HepG2 (cell line): ENCODE results near the gene CHMP4B. TPM values are rescaled to one million over a fixed set of nuclear protein-coding genes. Genes with fewer than 3 reads are reported as not detected.

Experiments used
- BRD4 ChIP-seq: sonication (generic); formaldehyde crosslinking; IDR thresholded peaks from 2 replicates; pipeline ENCODE4 v1.4.0; 2020; ENCODE audit warnings: missing genetic modification reagents
- EED ChIP-seq: sonication (generic); formaldehyde crosslinking; IDR thresholded peaks from 2 replicates; pipeline ENCODE4 v1.5.0; 2020; ENCODE audit warnings: mild to moderate bottlenecking, missing genetic modification reagents
- FLYWCH1 ChIP-seq: sonication (generic); formaldehyde crosslinking; IDR thresholded peaks from 2 replicates; pipeline ENCODE4 v1.8.1; 2023; ENCODE audit warnings: mild to moderate bottlenecking, missing genetic modification reagents
- GABPB1 ChIP-seq: IDR thresholded peaks from 2 replicates; pipeline ENCODE4 v1.6.1; 2016; ENCODE audit warnings: mild to moderate bottlenecking, missing genetic modification reagents, moderate library complexity, missing compliant biosample characterization
- MIXL1 ChIP-seq: IDR thresholded peaks from 2 replicates; pipeline ENCODE4 v1.6.1; 2016
- NKX3-1 ChIP-seq: sonication (generic); formaldehyde crosslinking; IDR thresholded peaks from 2 replicates; pipeline ENCODE4 v1.5.0; 2020; ENCODE audit warnings: missing genetic modification reagents
- SAFB2 ChIP-seq: sonication (generic); formaldehyde crosslinking; IDR thresholded peaks from 2 replicates; pipeline ENCODE4 v1.5.1; 2020; ENCODE audit warnings: missing genetic modification reagents, low read depth, mild to moderate bottlenecking, borderline replicate concordance
- SIX4 ChIP-seq: sonication (generic); formaldehyde crosslinking; IDR thresholded peaks from 2 replicates; pipeline ENCODE4 v1.4.0; 2020; ENCODE audit warnings: missing genetic modification reagents
- SMARCE1 ChIP-seq: fragments of 450-650 bp; IDR thresholded peaks from 2 replicates; pipeline ENCODE4 v1.6.1; 2017; ENCODE audit warnings: borderline replicate concordance
- ZBTB8A ChIP-seq: sonication (generic); formaldehyde crosslinking; IDR thresholded peaks from 2 replicates; pipeline ENCODE4 v1.4.0; 2020; ENCODE audit warnings: mild to moderate bottlenecking, low read depth, missing genetic modification reagents, borderline replicate concordance
- ZNF33A ChIP-seq: sonication (generic); formaldehyde crosslinking; IDR thresholded peaks from 2 replicates; pipeline ENCODE4 v1.5.1; 2020; ENCODE audit warnings: missing genetic modification reagents, mild to moderate bottlenecking, moderate library complexity, borderline replicate concordance
- ZNF446 ChIP-seq: sonication (generic); formaldehyde crosslinking; IDR thresholded peaks from 2 replicates; pipeline ENCODE4 v1.5.0; 2020; ENCODE audit warnings: mild to moderate bottlenecking, missing genetic modification reagents
- ZNF605 ChIP-seq: sonication (generic); formaldehyde crosslinking; IDR thresholded peaks from 2 replicates; pipeline ENCODE4 v1.8.0; 2022; ENCODE audit warnings: mild to moderate bottlenecking, missing genetic modification reagents
- ZNF616 ChIP-seq: sonication (generic); formaldehyde crosslinking; IDR thresholded peaks from 2 replicates; pipeline ENCODE4 v1.5.0; 2020; ENCODE audit warnings: low read depth, mild to moderate bottlenecking, missing genetic modification reagents
- ZNF724P ChIP-seq: sonication (generic); formaldehyde crosslinking; IDR thresholded peaks from 2 replicates; pipeline ENCODE4 v1.8.0; 2022; ENCODE audit warnings: missing genetic modification reagents, borderline replicate concordance
- polyA plus RNA-seq, 8 experiments: library from polyadenylated mRNA; depleted of rRNA in 3 of 8; stranded (reverse) in 7 of 8; unstranded in 1 of 8; fragments of >200 nt; fragmentation: Illumina TruSeq in 4 of 8; extraction: Trizol in 4 of 8; gene quantifications; 2 replicates each; pipeline versions ENCODE4 v1.2.1 to v1.2.3, GENCODE V29; 2011 to 2016; ENCODE audit warnings: low read depth in 4 of 8, missing spikeins in 1 of 8, mixed read lengths in 1 of 8; ENCODE audit not compliant: insufficient read depth in 1 of 8
- total RNA-seq, 5 experiments: library from RNA; depleted of rRNA; stranded (reverse); fragments of >200 nt; fragmentation: Illumina TruSeq; extraction: Trizol; gene quantifications; 2 replicates each; pipeline ENCODE4 v1.2.3, GENCODE V29; 2016; ENCODE audit warnings: low read depth in 1 of 5
- TF ChIP-seq, protein P1 (sequence below): sonication (generic); formaldehyde crosslinking; IDR thresholded peaks from 2 replicates; pipeline ENCODE4 v1.5.0; 2020; ENCODE audit warnings: mild to moderate bottlenecking, missing genetic modification reagents
- TF ChIP-seq, protein P2 (sequence below): sonication (generic); formaldehyde crosslinking; IDR thresholded peaks from 2 replicates; pipeline ENCODE4 v1.8.0; 2022; ENCODE audit warnings: mild to moderate bottlenecking, missing genetic modification reagents, moderate library complexity
- TF ChIP-seq, protein P3 (sequence below): sonication (generic); formaldehyde crosslinking; IDR thresholded peaks from 2 replicates; pipeline ENCODE4 v1.5.1; 2020; ENCODE audit warnings: mild to moderate bottlenecking, moderate library complexity, missing genetic modification reagents

The CHMP4B gene
- total and polyA plus RNA-seq, 2 of the 13 experiments (the other 11 are each of a cell fraction or from before 2014, with no cell fraction given), result 40.1 to 45.6 TPM

DNA sequence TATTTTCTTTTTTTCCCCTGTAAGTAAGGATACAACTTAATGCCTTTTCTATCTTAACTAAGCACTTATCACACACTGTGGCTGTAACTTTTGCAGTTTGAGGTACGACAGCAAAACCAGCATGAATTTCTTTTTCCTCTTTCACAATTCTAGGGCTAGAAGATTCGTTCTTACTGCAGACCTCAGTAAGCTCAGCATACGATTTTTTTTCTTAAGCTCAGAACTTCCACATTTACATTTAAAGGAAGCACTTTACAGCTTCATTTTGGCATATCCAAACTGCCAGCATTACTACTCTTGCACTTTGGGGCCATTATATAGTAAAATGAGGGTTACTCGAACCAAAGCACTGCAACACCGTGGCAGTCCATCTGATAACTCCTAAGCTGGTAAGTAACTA, 889 bp upstream of the CHMP4B start (continued):
- TF ChIP-seq, protein P1, sequence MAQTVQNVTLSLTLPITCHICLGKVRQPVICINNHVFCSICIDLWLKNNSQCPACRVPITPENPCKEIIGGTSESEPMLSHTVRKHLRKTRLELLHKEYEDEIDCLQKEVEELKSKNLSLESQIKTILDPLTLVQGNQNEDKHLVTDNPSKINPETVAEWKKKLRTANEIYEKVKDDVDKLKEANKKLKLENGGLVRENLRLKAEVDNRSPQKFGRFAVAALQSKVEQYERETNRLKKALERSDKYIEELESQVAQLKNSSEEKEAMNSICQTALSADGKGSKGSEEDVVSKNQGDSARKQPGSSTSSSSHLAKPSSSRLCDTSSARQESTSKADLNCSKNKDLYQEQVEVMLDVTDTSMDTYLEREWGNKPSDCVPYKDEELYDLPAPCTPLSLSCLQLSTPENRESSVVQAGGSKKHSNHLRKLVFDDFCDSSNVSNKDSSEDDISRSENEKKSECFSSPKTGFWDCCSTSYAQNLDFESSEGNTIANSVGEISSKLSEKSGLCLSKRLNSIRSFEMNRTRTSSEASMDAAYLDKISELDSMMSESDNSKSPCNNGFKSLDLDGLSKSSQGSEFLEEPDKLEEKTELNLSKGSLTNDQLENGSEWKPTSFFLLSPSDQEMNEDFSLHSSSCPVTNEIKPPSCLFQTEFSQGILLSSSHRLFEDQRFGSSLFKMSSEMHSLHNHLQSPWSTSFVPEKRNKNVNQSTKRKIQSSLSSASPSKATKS, result no peak
- TF ChIP-seq EED (CRISPR knock-in tag) (no peak), NKX3-1 (CRISPR knock-in tag) (0 out of 2 replicates have a peak, but pooled peaks have one; percentile 46), ZNF724P (CRISPR knock-in tag) (no peak), ZBTB8A (CRISPR knock-in tag) (no peak), SAFB2 (CRISPR knock-in tag) (no peak), ZNF605 (no peak), ZNF33A (CRISPR knock-in tag) (0 out of 2 replicates have a peak, but pooled peaks have one; percentile 16), MIXL1 (CRISPR knock-in tag) (peak; percentile 10; the same call in 1 of the 2 replicates), ZNF446 (no peak), ZNF616 (CRISPR knock-in tag) (no peak), SMARCE1 (no peak), BRD4 (CRISPR knock-in tag) (no peak), FLYWCH1 (CRISPR knock-in tag) (no peak), GABPB1 (CRISPR knock-in tag) (no peak), SIX4 (CRISPR knock-in tag) (no peak)
- TF ChIP-seq, protein P2, sequence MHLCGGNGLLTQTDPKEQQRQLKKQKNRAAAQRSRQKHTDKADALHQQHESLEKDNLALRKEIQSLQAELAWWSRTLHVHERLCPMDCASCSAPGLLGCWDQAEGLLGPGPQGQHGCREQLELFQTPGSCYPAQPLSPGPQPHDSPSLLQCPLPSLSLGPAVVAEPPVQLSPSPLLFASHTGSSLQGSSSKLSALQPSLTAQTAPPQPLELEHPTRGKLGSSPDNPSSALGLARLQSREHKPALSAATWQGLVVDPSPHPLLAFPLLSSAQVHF (CRISPR knock-in tag), result no peak
- TF ChIP-seq, protein P3, sequence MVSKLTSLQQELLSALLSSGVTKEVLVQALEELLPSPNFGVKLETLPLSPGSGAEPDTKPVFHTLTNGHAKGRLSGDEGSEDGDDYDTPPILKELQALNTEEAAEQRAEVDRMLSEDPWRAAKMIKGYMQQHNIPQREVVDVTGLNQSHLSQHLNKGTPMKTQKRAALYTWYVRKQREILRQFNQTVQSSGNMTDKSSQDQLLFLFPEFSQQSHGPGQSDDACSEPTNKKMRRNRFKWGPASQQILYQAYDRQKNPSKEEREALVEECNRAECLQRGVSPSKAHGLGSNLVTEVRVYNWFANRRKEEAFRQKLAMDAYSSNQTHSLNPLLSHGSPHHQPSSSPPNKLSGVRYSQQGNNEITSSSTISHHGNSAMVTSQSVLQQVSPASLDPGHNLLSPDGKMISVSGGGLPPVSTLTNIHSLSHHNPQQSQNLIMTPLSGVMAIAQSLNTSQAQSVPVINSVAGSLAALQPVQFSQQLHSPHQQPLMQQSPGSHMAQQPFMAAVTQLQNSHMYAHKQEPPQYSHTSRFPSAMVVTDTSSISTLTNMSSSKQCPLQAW (CRISPR knock-in tag), result no peak
